Sigmoid colon (tissue), 7 donors: ENCODE results near the gene FBXW11. TPM values are rescaled to one million over a fixed set of nuclear protein-coding genes. Genes with fewer than 3 reads are reported as not detected.

Experiments
- DNase-seq: peaks from one replicate; pipeline ENCODE4 v3.0.0-alpha.2; 2019
- H3K27ac ChIP-seq, 4 donors: fragments of 200-600 bp; sonication (generic); one replicate each; pipeline ENCODE4 v1.5.1; 2016 to 2019; ENCODE audit warnings: mild to moderate bottlenecking in 1 of 4
- H3K27me3 ChIP-seq, 3 donors: fragments of 200-600 bp; sonication (generic); one replicate each; pipeline ENCODE4 v1.5.1; 2019; ENCODE audit warnings: mild to moderate bottlenecking in 1 of 3
- H3K36me3 ChIP-seq, 4 donors: fragments of 200-600 bp; sonication (generic); one replicate each; pipeline ENCODE4 v1.5.1; 2016 to 2019
- H3K4me1 ChIP-seq, 4 donors: fragments of 200-600 bp; sonication (generic); one replicate each; pipeline ENCODE4 v1.5.1; 2017 to 2019
- H3K4me3 ChIP-seq, 4 donors: fragments of 200-600 bp; sonication (generic); one replicate each; pipeline ENCODE4 v1.5.1; 2017 to 2019; ENCODE audit warnings: mild to moderate bottlenecking in 2 of 4, moderate library complexity in 1 of 4
- H3K9me3 ChIP-seq, 4 donors: fragments of 200-600 bp in 3 of 4; sonication (generic) in 3 of 4; one replicate each; pipeline versions ENCODE4 v1.5.1 to v1.6.1; 2013 to 2019
- CTCF ChIP-seq, 4 experiments: fragments of 450-650 bp in 3 of 4; fragments of 200-600 bp in 1 of 4; IDR thresholded peaks; one replicate each; pipeline ENCODE4 v1.5.1; 2016 to 2019; ENCODE audit warnings: antibody characterized with exemption in 4 of 4, mild to moderate bottlenecking in 3 of 4, moderate library complexity in 2 of 4
- EP300 ChIP-seq, 4 donors: sonication (generic); formaldehyde crosslinking; IDR thresholded peaks; one replicate each; pipeline ENCODE4 v1.6.1; 2017; ENCODE audit warnings: antibody characterized with exemption in 4 of 4
- POLR2A ChIP-seq, 2 donors: fragments of 450-650 bp; IDR thresholded peaks; one replicate each; pipeline ENCODE4 v1.6.1; 2016; ENCODE audit warnings: antibody characterized with exemption in 2 of 2, mild to moderate bottlenecking in 2 of 2, moderate library complexity in 2 of 2
- POLR2AphosphoS5 ChIP-seq, 4 donors: sonication (generic); formaldehyde crosslinking; IDR thresholded peaks; one replicate each; pipeline ENCODE4 v1.6.1; 2017; ENCODE audit warnings: antibody characterized with exemption in 4 of 4
- WGBS, 2 donors: extraction: QIAGEN DNeasy Blood & Tissue Kit; methylation state at CpG; one replicate each; pipeline ENCODE4 v1.1.7; 2013; 5-methylcytosine and 5-hydroxymethylcytosine counted together
- intact Hi-C: fragments of 100-400 bp; cut with DNase I; formaldehyde crosslinking; loops from one replicate; pipeline ENCODE4 v1.15.1; 2023
- polyA plus RNA-seq, 3 donors: library from polyadenylated mRNA; stranded (reverse); fragments of 200-250 nt; gene quantifications; one replicate each; pipeline ENCODE4 v1.2.3, GENCODE V29; 2013
- total RNA-seq, 4 donors: library from RNA; depleted of rRNA; stranded (reverse); fragments of >200 nt; gene quantifications; one replicate each; pipeline ENCODE4 v1.1.0, GENCODE V29; 2016
- donor health status: healthy with polysubstance abuse.
- donor health status: Bipolar disorder and iron deficiency.
- donor health status: healthy.

The FBXW11 gene
- total and polyA plus RNA-seq, 7 donors, result 14.4 to 67.1 (median 42.9) TPM

GRCh38 chr5:171984748-171985419 lies 21.6 kb downstream of the FBXW11 start:
- Histone ChIP-seq H3K27ac (no peak overlapping the region), H3K4me1 (peaks cover 0 to 11% (median 9%) of the 10 kb centered on the region in 4 donors), H3K9me3 (no peaks in the 10 kb centered on the region), H3K4me3 (no peak overlapping the region), H3K27me3 (no peaks in the 10 kb centered on the region), H3K36me3 (no peaks in the 10 kb centered on the region)
- DNase-seq, result no peak
- 80 to 86% methylated on average over 6 of the region's 6 CpGs for WGBS, 2 donors
- intact Hi-C loops, result no loop called here
- TF ChIP-seq POLR2A (IDR thresholded peaks at IDR 0.05), result no peak
- TF ChIP-seq CTCF (IDR thresholded peaks at IDR 0.05), result no peak
- TF ChIP-seq POLR2AphosphoS5 (IDR thresholded peaks at IDR 0.05), result no peak
- TF ChIP-seq EP300 (IDR thresholded peaks at IDR 0.05), result no peak

- Histone ChIP-seq H3K27me3 (no peaks in the 10 kb centered on the region), H3K4me1 (peaks cover 0 to 11% (median 10%) of the 10 kb centered on the region in 4 donors), H3K27ac (no peak overlapping the region), H3K4me3 (no peak overlapping the region), H3K36me3 (no peaks in the 10 kb centered on the region), H3K9me3 (peaks cover 0 to 6% (median 3%) of the 10 kb centered on the region in 4 donors)
- TF ChIP-seq CTCF (IDR thresholded peaks at IDR 0.05) (no peak), EP300 (IDR thresholded peaks at IDR 0.05) (no peak), POLR2AphosphoS5 (IDR thresholded peaks at IDR 0.05) (no peak), POLR2A (IDR thresholded peaks at IDR 0.05) (no peak)
- DNase-seq, result no peak
- 94% methylated on average over 2 of the region's 2 CpGs for WGBS, 2 donors
- intact Hi-C loops, result no loop called here
Measured at GRCh38 chr5:171981847-171982246, 24.6 kb downstream of the FBXW11 start.

- Histone ChIP-seq H3K4me3 (no peak overlapping the region), H3K36me3 (no peaks in the 10 kb centered on the region), H3K4me1 (peaks cover 0 to 22% (median 17%) of the 10 kb centered on the region in 4 donors), H3K9me3 (peaks cover 0 to 6% (median 3%) of the 10 kb centered on the region in 4 donors), H3K27ac (no peak overlapping the region), H3K27me3 (no peaks in the 10 kb centered on the region)
- 95 to 96% methylated on average over 3 of the region's 3 CpGs for WGBS, 2 donors
- intact Hi-C loops, result no loop called here
- TF ChIP-seq POLR2A (IDR thresholded peaks at IDR 0.05), result no peak
- no peak for TF ChIP-seq POLR2AphosphoS5 (IDR thresholded peaks at IDR 0.05)
- TF ChIP-seq EP300 (IDR thresholded peaks at IDR 0.05), result no peak
- TF ChIP-seq CTCF (IDR thresholded peaks at IDR 0.05), result no peak
- DNase-seq, result no peak
Measured at GRCh38 chr5:171980792-171981191, 25.6 kb downstream of the FBXW11 start.

- TF ChIP-seq EP300 (IDR thresholded peaks at IDR 0.05), result no peak
- TF ChIP-seq CTCF (IDR thresholded peaks at IDR 0.05), result no peak
- no peak for TF ChIP-seq POLR2AphosphoS5 (IDR thresholded peaks at IDR 0.05)
- no peak for TF ChIP-seq POLR2A (IDR thresholded peaks at IDR 0.05)
- peaks cover 0 to 24% (median 15%) of the 10 kb centered on the region in 4 donors for H3K4me1 ChIP-seq
- WGBS, 2 donors, result 94 to 96% methylated on average over 8 of the region's 8 CpGs
- no peak overlapping the region for H3K27ac ChIP-seq
- H3K27me3 ChIP-seq, result no peaks in the 10 kb centered on the region
- H3K9me3 ChIP-seq, result peaks cover 0 to 6% (median 3%) of the 10 kb centered on the region in 4 donors
- H3K36me3 ChIP-seq, result no peaks in the 10 kb centered on the region
- intact Hi-C loops, result no loop called here
- no peak for DNase-seq
- no peak overlapping the region for H3K4me3 ChIP-seq
Measured at GRCh38 chr5:171979606-171980005, 26.8 kb downstream of the FBXW11 start.
